ENCODE measurements around the gene TECPR2. TPM values are rescaled to one million over a fixed set of nuclear protein-coding genes. Genes with fewer than 3 reads are reported as not detected.

The TECPR2 gene
- total RNA-seq, 2 experiments from 2014 or later, result 4.7 to 5.0 TPM

- H3K4me3 Mint-ChIP-seq, result peak overlapping the region; percentile 96
These were observed 46.4 kb upstream of the TECPR2 start for GRCh38 chr14:102316338-102316742.

GRCh38 chr14:102316743-102317563 is 45.8 kb upstream of the TECPR2 start:
- Mint-ChIP-seq H3K27ac (peak overlapping the region; percentile 84), H3K27me3 (no peaks in the 10 kb centered on the region), H3K9me3 (no peaks in the 10 kb centered on the region), H3K4me1 (ENCODE audit: low read depth) (peaks cover 47% of the 10 kb centered on the region), H3K36me3 (ENCODE audit: low read depth) (no peaks in the 10 kb centered on the region), H3K4me3 (peak overlapping the region; percentile 96)
- DNase-seq (peak; percentile 94), ATAC-seq (peak; percentile 62)
- POLR2A ChIA-PET, result interaction anchor here (0.7 to 1.2 kb wide), 7 partner anchors 12 to 229 kb away, joined by 3 to 6 read pairs (median 3); partner anchors contain the start of genes CINP and TECPR2
- CTCF ChIA-PET, result interaction anchor here (0.7 to 2.1 kb wide), 7 partner anchors 9 to 361 kb away, joined by 3 to 10 read pairs (median 4); partner anchors contain the start of genes DYNC1H1 and MOK
- intact Hi-C loops (cut with micrococcal nuclease), result loop anchor here (2.0 kb wide), 1 partner anchor 352 kb away; the partner anchor contains the start of gene DYNC1H1
- peak; percentile 65 for TF ChIP-seq CTCF (IDR thresholded peaks at IDR 0.05)

More at GRCh38 chr14:102316338-102316742, 46.4 kb upstream of the TECPR2 start:
- no peak for TF ChIP-seq CTCF (IDR thresholded peaks at IDR 0.05)
- intact Hi-C loops (cut with micrococcal nuclease), result loop anchor here (2.0 kb wide), 1 partner anchor 352 kb away; the partner anchor contains the start of gene DYNC1H1
- CTCF ChIA-PET, result interaction anchor here (0.8 to 3.8 kb wide), 7 partner anchors 12 to 360 kb away, joined by 3 to 18 read pairs (median 4); partner anchors contain the start of genes DYNC1H1 and MOK
- H3K4me1 Mint-ChIP-seq (ENCODE audit: low read depth), result peaks cover 42% of the 10 kb centered on the region
- H3K27me3 Mint-ChIP-seq, result no peaks in the 10 kb centered on the region
- peak overlapping the region; percentile 84 for H3K27ac Mint-ChIP-seq
- ATAC-seq (no peak), DNase-seq (peak; percentile 64)
- H3K36me3 Mint-ChIP-seq (ENCODE audit: low read depth), result no peaks in the 10 kb centered on the region
- POLR2A ChIA-PET, result interaction anchor here (0.7 to 1.2 kb wide), 6 partner anchors 11 to 232 kb away, joined by 3 to 6 read pairs (median 3); no protein-coding TSS in a partner anchor
- H3K9me3 Mint-ChIP-seq, result no peaks in the 10 kb centered on the region

- Mint-ChIP-seq H3K4me1 (ENCODE audit: low read depth) (peaks cover 49% of the 10 kb centered on the region), H3K27me3 (no peaks in the 10 kb centered on the region), H3K27ac (peak overlapping the region; percentile 95), H3K4me3 (peak overlapping the region; percentile 96), H3K9me3 (no peaks in the 10 kb centered on the region), H3K36me3 (ENCODE audit: low read depth) (no peaks in the 10 kb centered on the region)
- CTCF ChIA-PET, result interaction anchor here (0.7 to 2.1 kb wide), 8 partner anchors 9 to 354 kb away, joined by 3 to 10 read pairs (median 4); partner anchors contain the start of genes DYNC1H1 and MOK
- TF ChIP-seq CTCF (IDR thresholded peaks at IDR 0.05), result peak; percentile 4
- POLR2A ChIA-PET, result interaction anchor here (0.9 to 2.5 kb wide), 4 partner anchors 45 to 277 kb away, joined by 3 to 6 read pairs (median 4); partner anchors contain the start of genes CINP and TECPR2
- DNase-seq (peak; percentile 77), ATAC-seq (no peak)
- intact Hi-C loops (cut with micrococcal nuclease), result loop anchor here (2.0 kb wide), 1 partner anchor 353 kb away; the partner anchor contains the start of gene DYNC1H1
These were observed 45.0 kb upstream of the TECPR2 start for GRCh38 chr14:102317564-102318248.

GRCh38 chr14:102318781-102319276 is 43.9 kb upstream of the TECPR2 start:
- no peak for TF ChIP-seq CTCF (IDR thresholded peaks at IDR 0.05)
- Mint-ChIP-seq H3K4me1 (ENCODE audit: low read depth) (peaks cover 45% of the 10 kb centered on the region), H3K27ac (peak overlapping the region; percentile 95), H3K36me3 (ENCODE audit: low read depth) (peaks cover 2% of the 10 kb centered on the region), H3K9me3 (no peaks in the 10 kb centered on the region), H3K27me3 (no peaks in the 10 kb centered on the region), H3K4me3 (peak overlapping the region; percentile 96)
- CTCF ChIA-PET, result interaction anchor here (1.3 to 1.7 kb wide), 3 partner anchors 10 to 197 kb away, joined by 3 to 6 read pairs (median 4); partner anchors contain the start of gene MOK
- intact Hi-C loops (cut with micrococcal nuclease), result no loop called here
- ATAC-seq (peak; percentile 5), DNase-seq (no peak)
- POLR2A ChIA-PET, result interaction anchor here (1.1 to 2.5 kb wide), 3 partner anchors 10 to 230 kb away, joined by 3 to 6 read pairs (median 3); no protein-coding TSS in a partner anchor
